Esophagus squamous epithelium (tissue), 5 donors: Measurements from ENCODE around the gene NAA25. TPM values are rescaled to one million over a fixed set of nuclear protein-coding genes. Genes with fewer than 3 reads are reported as not detected.

Experiments used
- DNase-seq: peaks from one replicate; lab custom pipeline; 2025; lab: John Stamatoyannopoulos, UW
- H3K27ac ChIP-seq, 4 donors: fragments of 200-600 bp; sonication (generic); one replicate each; pipeline ENCODE4 v1.5.1; 2016 to 2019; ENCODE audit warnings: mild to moderate bottlenecking in 1 of 4
- H3K27me3 ChIP-seq, 4 donors: fragments of 200-600 bp; sonication (generic); 1 replicate in 3 of 4; 2 replicates in 1 of 4; pipeline versions ENCODE4 v1.5.1 to v1.6.0; 2017 to 2021; ENCODE audit warnings: antibody characterized with exemption in 1 of 4
- H3K36me3 ChIP-seq, 3 donors: fragments of 200-600 bp; sonication (generic); one replicate each; pipeline ENCODE4 v1.5.1; 2016 to 2019
- H3K4me1 ChIP-seq, 3 donors: fragments of 200-600 bp; sonication (generic); one replicate each; pipeline ENCODE4 v1.5.1; 2017 to 2019
- H3K4me3 ChIP-seq, 4 donors: fragments of 200-600 bp; sonication (generic); 1 replicate in 3 of 4; 2 replicates in 1 of 4; pipeline ENCODE4 v1.5.1; 2016 to 2019; ENCODE audit warnings: mild to moderate bottlenecking in 2 of 4, moderate library complexity in 1 of 4
- H3K9me3 ChIP-seq, 3 donors: fragments of 200-600 bp; sonication (generic); one replicate each; pipeline ENCODE4 v1.5.1; 2016 to 2019
- POLR2A ChIP-seq, 4 donors: fragments of 450-650 bp; IDR thresholded peaks; one replicate each; pipeline ENCODE4 v1.6.1; 2017; ENCODE audit warnings: antibody characterized with exemption in 4 of 4, mild to moderate bottlenecking in 4 of 4, moderate library complexity in 3 of 4
- WGBS, 2 donors: methylation state at CpG; one replicate each; pipeline ENCODE4 v1.1.5; 2018; 5-methylcytosine and 5-hydroxymethylcytosine counted together
- intact Hi-C: fragments of 100-400 bp; cut with DNase I; formaldehyde crosslinking; loops from one replicate; pipeline ENCODE4 v1.15.0; 2022
- total RNA-seq, 4 donors: library from RNA; depleted of rRNA; stranded (reverse); fragments of >200 nt; gene quantifications; one replicate each; pipeline ENCODE4 v1.1.0, GENCODE V29; 2016
- TF ChIP-seq, protein P1 (sequence below), 6 experiments: fragments of 450-650 bp in 4 of 6; fragments of 200-600 bp in 2 of 6; sonication (generic) in 2 of 6; IDR thresholded peaks; one replicate each; pipeline ENCODE4 v1.5.1; 2016 to 2019; ENCODE audit warnings: antibody characterized with exemption in 6 of 6, mild to moderate bottlenecking in 4 of 6, moderate library complexity in 4 of 6
- donor health status: DM: yes; HTN: yes; CAD: no.

The NAA25 gene
- total RNA-seq, 4 donors from 2014 or later, result 12.6 to 36.6 (median 26.4) TPM

DNA sequence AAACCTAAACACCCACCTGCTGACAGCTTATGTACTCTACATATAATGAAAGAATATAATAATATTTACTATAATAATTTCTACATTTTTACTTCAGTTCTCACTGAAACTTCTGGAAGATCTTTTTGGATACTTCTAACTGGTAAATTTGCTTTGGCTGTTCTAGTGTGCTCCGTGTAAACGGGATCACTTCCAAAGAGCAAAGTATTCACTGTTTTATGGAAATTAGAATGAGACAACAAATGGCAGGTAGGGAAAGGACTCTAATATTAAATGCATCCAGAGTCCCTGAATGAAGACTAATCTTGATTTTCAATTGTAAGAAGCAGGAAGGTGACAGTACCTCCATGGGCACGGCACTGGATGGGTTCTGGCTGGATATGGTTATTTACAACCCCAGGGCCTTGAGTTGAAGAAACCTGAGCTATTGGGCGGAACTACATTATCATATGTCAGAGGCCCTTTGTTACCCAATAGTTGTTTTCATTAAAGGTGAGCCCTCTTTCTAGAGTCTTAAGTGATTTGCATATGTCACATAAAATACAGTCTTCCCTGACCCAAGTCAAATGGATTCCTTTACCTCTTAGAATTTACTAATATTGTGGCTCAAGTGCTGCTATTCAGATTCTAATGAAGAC lies 84.7 kb downstream of the NAA25 start:
- H3K27ac ChIP-seq, result no peak overlapping the region
- no peaks in the 10 kb centered on the region for H3K27me3 ChIP-seq
- WGBS, 2 donors, result 63 to 77% methylated on average over 3 to 4 of the region's 4 CpGs
- H3K4me1 ChIP-seq, result peaks cover 0 to 9% (median 0%) of the 10 kb centered on the region in 3 donors
- TF ChIP-seq, protein P1, sequence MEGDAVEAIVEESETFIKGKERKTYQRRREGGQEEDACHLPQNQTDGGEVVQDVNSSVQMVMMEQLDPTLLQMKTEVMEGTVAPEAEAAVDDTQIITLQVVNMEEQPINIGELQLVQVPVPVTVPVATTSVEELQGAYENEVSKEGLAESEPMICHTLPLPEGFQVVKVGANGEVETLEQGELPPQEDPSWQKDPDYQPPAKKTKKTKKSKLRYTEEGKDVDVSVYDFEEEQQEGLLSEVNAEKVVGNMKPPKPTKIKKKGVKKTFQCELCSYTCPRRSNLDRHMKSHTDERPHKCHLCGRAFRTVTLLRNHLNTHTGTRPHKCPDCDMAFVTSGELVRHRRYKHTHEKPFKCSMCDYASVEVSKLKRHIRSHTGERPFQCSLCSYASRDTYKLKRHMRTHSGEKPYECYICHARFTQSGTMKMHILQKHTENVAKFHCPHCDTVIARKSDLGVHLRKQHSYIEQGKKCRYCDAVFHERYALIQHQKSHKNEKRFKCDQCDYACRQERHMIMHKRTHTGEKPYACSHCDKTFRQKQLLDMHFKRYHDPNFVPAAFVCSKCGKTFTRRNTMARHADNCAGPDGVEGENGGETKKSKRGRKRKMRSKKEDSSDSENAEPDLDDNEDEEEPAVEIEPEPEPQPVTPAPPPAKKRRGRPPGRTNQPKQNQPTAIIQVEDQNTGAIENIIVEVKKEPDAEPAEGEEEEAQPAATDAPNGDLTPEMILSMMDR (IDR thresholded peaks at IDR 0.05), result no peak
- no peak for TF ChIP-seq POLR2A (IDR thresholded peaks at IDR 0.05)
- peaks cover 11 to 90% (median 27%) of the 10 kb centered on the region in 3 donors for H3K36me3 ChIP-seq
- intact Hi-C loops, result no loop called here
- H3K4me3 ChIP-seq, result no peak overlapping the region
- H3K9me3 ChIP-seq, result no peaks in the 10 kb centered on the region
- no peak for DNase-seq

DNA sequence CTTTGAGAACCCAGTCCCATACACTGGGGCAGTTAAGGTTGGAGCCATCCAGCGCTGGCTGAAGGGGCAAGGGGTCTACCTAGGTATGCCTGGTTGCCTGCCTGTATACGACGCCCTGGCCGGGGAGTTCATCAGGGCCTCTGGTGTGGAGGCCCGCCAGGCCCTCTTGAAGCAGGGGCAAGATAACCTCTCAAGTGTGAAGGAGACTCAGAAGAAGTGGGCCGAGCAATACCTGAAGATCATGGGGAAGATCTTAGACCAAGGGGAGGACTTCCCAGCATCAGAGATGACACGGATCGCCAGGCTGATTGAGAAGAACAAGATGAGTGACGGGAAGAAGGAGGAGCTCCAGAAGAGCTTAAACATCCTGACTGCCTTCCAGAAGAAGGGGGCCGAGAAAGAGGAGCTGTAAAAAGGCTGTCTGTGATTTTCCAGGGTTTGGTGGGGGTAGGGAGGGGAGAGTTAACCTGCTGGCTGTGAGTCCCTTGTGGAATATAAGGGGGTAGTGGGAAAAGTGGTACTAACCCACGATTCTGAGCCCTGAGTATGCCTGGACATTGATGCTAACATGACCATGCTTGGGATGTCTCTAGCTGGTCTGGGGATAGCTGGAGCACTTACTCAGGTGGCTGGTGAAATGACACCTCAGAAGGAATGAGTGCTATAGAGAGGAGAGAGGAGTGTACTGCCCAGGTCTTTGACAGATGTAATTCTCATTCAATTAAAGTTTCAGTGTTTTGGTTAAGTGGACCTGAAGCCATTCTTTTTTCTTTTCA lies 86.2 kb downstream of the NAA25 start:
- TF ChIP-seq, protein P1 (IDR thresholded peaks at IDR 0.05), result no peak
- TF ChIP-seq POLR2A (IDR thresholded peaks at IDR 0.05), result no peak
- no peaks in the 10 kb centered on the region for H3K27me3 ChIP-seq
- H3K4me3 ChIP-seq, result no peak overlapping the region
- H3K27ac ChIP-seq, result no peak overlapping the region
- H3K36me3 ChIP-seq, result peaks cover 11 to 86% (median 23%) of the 10 kb centered on the region in 3 donors
- H3K4me1 ChIP-seq, result peaks cover 0 to 15% (median under 1%) of the 10 kb centered on the region in 3 donors
- intact Hi-C loops, result no loop called here
- DNase-seq, result no peak
- WGBS, 2 donors, result 75 to 91% methylated on average over 6 to 11 of the region's 11 CpGs
- no peaks in the 10 kb centered on the region for H3K9me3 ChIP-seq

DNA sequence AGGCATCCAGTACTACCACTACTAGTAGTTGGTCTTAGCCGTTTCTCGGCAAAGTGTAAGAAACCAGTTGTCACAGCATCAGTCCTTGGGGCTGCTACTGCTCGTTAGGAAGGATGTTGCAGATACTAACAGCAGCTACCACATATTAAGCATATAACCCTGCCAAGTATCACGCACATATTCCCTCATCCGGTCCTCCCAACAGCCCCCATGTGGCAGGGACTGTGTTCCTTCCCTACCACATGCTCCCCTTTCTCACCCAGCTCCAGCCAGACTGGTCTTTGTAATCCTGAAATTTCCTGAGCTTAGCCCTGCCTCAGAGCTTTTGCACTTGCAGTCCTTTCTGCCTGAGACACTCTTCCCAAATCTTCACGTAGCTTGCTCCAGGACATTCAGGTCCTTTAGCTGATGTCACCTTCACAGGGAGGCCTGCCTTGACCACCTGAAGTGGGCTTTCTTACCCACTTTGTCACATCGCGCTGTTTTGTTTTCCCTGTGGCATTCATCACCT lies 87.6 kb downstream of the NAA25 start:
- TF ChIP-seq, protein P1 (IDR thresholded peaks at IDR 0.05), result no peak
- no peak for TF ChIP-seq POLR2A (IDR thresholded peaks at IDR 0.05)
- H3K4me1 ChIP-seq, result peaks cover 0 to 23% (median 4%) of the 10 kb centered on the region in 3 donors
- H3K4me3 ChIP-seq, result no peak overlapping the region
- WGBS, 2 donors, result 82 to 96% methylated on average over 7 to 8 of the region's 8 CpGs
- intact Hi-C loops, result no loop called here
- no peak for DNase-seq
- H3K27ac ChIP-seq, result no peak overlapping the region
- no peaks in the 10 kb centered on the region for H3K9me3 ChIP-seq
- H3K27me3 ChIP-seq, result no peaks in the 10 kb centered on the region
- peaks cover 11 to 89% (median 23%) of the 10 kb centered on the region in 3 donors for H3K36me3 ChIP-seq

DNA sequence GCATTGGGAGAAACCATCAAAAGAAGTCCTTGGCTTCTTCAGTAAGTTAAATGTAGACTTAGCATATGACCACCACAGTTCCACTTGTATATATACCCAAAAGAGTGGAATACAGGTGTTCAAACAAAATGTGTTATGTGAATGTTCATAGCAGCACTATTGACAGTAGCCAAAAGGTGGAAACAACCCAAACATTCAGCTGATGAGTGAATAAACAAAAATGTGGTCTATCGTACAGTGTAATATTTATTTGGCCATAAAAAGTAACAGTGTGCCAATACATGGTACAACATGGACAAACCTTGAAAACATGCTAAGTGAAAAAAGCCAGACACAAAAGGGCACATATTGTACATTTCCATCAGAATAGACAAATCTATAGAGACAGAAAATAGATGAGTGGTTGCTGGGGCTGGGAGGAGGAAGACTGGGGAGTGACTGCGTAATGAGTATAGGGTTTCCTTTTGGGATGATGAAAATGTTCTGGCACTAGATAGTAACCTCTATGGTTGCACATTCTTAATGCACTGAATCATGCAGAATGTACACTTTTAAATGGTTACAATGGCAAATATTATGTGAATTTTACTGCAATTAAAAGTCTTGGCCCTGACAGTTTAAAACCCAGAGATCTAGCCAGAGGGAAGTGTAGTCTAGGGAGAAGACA lies 89.9 kb downstream of the NAA25 start:
- WGBS, 2 donors, result 59 to 78% methylated on average over 2 of the region's 2 CpGs
- H3K9me3 ChIP-seq, result no peaks in the 10 kb centered on the region
- no peak overlapping the region for H3K4me3 ChIP-seq
- TF ChIP-seq POLR2A (IDR thresholded peaks at IDR 0.05), result no peak
- TF ChIP-seq, protein P1 (IDR thresholded peaks at IDR 0.05), result no peak
- H3K27ac ChIP-seq, result no peak overlapping the region
- peaks cover 11 to 73% (median 23%) of the 10 kb centered on the region in 3 donors for H3K36me3 ChIP-seq
- peaks cover 11 to 42% (median 18%) of the 10 kb centered on the region in 3 donors for H3K4me1 ChIP-seq
- H3K27me3 ChIP-seq, result no peaks in the 10 kb centered on the region
- no peak for DNase-seq
- intact Hi-C loops, result no loop called here
